ENCODE measurements around the gene NEK8.

Gene NEK8

DNA sequence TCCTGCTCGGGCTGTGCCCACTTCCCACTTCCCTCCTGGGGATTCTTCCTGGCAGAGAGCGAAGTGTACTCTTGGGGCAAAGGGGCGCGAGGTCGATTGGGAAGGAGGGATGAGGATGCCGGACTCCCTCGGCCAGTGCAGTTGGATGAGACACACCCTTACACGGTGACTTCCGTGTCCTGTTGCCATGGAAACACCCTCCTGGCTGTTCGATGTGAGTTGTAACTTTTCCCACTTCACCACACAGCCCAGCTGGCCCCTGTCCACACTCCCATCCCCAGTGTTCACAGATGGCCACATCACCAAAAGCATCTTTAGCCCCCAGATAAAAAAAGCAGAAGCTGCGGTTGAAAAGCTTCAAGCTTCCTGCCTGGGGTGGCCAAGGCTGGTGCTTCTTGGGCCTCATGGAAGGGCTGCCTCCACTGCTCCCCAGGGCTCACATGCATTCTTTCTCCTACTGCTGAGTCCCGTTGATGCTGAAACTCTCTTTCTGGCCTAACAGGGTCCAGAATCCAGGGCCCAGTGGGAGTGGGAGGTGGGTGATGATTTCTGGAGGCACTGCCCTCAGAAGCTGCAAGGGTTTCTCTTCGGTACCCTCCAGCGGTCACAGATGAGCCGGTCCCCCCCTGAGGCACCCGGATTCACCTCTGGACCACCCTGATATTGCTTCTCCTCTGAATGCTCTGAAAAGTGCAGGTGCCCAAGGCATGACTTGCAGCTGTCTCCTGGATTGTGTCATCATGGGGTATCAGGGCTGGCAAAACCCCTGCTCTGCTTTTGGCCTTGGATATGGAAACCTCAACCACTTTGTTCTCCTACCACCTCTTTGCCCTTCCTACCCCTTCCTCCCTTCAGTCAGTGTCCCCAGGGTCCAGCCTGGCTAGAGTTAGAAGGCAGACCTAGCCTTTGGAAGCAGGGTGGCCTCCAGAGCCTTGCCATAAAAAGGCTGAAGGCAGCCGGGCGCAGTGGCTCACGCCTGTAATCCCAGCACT is 13.1 kb downstream of the NEK8 start:
- in situ Hi-C loops (cut with MboI; ENCODE audit: low pct_unique_long_range_greater_than_20kb, low sequenced_read_pairs, unreplicated experiment) = no loop called here
- TF ChIP-seq, protein P1, sequence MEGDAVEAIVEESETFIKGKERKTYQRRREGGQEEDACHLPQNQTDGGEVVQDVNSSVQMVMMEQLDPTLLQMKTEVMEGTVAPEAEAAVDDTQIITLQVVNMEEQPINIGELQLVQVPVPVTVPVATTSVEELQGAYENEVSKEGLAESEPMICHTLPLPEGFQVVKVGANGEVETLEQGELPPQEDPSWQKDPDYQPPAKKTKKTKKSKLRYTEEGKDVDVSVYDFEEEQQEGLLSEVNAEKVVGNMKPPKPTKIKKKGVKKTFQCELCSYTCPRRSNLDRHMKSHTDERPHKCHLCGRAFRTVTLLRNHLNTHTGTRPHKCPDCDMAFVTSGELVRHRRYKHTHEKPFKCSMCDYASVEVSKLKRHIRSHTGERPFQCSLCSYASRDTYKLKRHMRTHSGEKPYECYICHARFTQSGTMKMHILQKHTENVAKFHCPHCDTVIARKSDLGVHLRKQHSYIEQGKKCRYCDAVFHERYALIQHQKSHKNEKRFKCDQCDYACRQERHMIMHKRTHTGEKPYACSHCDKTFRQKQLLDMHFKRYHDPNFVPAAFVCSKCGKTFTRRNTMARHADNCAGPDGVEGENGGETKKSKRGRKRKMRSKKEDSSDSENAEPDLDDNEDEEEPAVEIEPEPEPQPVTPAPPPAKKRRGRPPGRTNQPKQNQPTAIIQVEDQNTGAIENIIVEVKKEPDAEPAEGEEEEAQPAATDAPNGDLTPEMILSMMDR (IDR thresholded peaks at IDR 0.05; ENCODE audit: extremely low read depth, insufficient read depth, missing control alignments) = no peak
- DNase-seq (ENCODE audit: low spot score) = no peak

DNA sequence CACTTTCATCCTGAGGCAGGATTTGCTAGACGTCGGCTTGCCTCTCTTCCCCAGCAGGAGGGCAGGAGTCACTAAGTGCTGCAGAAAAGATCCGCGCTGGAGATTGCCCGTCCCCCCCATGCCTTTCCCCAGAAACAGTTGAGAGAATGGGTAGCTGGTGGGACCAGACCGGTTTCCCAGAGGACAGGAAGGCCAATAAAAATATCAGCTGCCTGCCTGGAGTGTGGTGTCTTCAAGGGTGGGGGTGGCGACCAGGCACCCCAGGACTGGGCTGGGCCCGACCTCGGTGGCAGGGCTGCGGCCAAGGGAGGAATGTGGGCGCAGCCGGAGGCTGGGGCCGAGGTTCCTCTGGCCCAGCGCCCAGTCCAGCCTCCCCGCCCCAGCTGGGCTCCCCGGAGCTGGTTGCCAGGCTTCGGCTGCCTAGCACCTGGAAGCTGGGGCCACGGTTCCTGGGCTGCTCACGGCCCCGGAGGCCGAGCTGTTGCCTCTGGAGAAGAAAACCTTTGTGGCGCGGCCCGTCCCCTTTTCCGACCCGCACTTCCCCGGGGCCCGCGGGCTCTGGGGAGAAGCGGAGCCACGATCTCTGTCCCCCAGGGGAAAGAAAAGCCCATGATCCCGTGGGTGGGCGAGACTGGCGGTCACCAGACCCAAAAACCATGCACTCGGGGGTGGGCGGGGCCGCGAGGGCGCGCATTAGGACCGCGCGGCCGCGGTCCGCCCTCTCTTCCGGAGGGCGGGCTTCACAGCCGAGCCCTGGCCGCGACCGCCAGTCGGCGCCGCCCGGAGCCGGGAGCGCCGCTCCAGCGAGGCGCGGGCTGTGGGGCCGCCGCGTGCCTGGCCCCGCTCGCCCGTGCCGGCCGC is 14.9 kb downstream of the NEK8 start, which contains the start of gene TRAF4:
Gene TRAF4 (plus strand): TSS at position 769 of the 861 bp plus-strand sequence. CDS start 102 bp downstream, outside the sequence.
- DNase-seq (ENCODE audit: low spot score) = peak; percentile 91
- TF ChIP-seq, protein P1 (IDR thresholded peaks at IDR 0.05; ENCODE audit: extremely low read depth, insufficient read depth, missing control alignments) = peak; percentile 34
- in situ Hi-C loops (cut with MboI; ENCODE audit: low pct_unique_long_range_greater_than_20kb, low sequenced_read_pairs, unreplicated experiment) = no loop called here

DNA sequence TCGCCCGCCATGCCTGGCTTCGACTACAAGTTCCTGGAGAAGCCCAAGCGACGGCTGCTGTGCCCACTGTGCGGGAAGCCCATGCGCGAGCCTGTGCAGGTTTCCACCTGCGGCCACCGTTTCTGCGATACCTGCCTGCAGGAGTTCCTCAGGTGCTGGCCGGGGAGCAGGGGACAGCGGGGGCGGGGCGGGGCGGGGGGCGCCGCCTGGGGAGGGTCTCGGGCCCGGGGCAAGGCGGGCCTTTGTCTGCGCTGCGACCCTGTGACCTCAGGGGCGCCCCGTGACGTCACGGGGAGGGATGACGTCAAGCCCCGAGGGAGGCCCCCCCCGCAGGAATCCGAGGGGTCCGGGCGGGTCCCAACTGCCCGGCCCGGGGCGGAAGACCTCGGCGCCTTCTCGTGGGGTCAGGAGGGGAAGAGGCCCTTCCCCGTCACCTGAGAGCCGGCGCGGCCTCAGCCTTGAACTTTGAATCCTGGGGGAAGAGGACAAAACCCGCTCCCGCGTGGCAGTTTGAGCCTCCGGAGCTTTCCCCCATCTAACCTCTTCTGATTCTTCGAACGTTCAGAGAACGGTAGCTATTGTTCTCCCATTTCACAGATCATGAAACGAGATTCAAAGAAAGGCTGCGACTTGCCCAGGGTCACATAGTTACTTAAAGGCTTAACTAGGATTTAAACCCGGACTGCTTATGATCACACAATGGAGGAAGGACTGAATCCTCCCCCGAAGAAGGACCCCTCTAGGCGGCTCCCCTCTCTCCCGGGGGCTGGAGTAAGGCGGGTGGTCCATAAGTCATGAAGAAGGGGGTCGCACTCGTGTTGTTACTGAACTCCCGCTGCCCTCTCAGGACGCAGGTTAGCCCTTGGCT is 15.8 kb downstream of the NEK8 start:
- in situ Hi-C loops (cut with MboI; ENCODE audit: low pct_unique_long_range_greater_than_20kb, low sequenced_read_pairs, unreplicated experiment) = no loop called here

DNA sequence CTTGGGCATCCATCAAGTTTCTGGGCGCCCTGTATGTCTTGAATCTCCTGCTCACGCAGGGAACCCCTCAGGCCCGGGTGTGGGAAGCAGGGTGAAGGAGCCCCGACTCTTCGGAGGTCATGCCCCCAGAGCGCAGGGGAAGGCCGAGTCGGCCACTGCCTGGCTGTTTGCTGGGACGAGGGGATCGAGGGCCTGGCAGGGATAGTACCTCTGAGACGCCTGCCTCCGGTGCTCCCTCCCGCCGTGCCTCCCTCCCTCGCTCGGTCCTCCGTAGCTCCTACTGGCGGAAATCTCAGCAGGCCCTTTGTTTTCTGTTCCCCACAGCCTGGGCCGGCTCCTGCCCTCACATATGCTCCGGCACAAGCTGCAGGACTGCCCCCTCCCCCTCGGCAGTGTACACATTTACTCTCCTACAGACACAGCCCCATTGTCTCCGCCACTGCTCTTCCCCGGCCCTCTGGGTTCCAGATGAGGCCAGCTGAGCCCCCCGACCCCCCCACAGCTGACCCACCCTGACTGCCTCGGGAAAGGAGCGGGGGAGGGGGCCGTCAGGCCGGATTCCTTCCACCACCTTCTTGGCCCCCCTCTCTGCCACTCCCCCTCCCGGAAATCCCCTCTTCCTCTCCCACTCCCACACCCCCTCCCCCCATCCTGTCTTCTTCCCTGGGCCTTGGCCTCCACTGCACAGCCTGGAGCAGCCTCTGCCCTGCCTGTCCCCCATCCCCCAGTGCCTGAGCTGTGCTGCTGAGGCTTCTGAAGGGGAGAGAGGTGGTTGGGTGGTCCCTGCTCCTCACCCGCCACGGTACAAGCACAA is 16.6 kb downstream of the NEK8 start:
- DNase-seq (ENCODE audit: low spot score) = no peak
- TF ChIP-seq, protein P1 (IDR thresholded peaks at IDR 0.05; ENCODE audit: extremely low read depth, insufficient read depth, missing control alignments) = no peak
- in situ Hi-C loops (cut with MboI; ENCODE audit: low pct_unique_long_range_greater_than_20kb, low sequenced_read_pairs, unreplicated experiment) = no loop called here

More for the DNA sequence above, 15.8 kb downstream of the NEK8 start:
- TF ChIP-seq, protein P1 (IDR thresholded peaks at IDR 0.05; ENCODE audit: extremely low read depth, insufficient read depth, missing control alignments) = no peak
- DNase-seq (ENCODE audit: low spot score) = peak; percentile 81

DNA sequence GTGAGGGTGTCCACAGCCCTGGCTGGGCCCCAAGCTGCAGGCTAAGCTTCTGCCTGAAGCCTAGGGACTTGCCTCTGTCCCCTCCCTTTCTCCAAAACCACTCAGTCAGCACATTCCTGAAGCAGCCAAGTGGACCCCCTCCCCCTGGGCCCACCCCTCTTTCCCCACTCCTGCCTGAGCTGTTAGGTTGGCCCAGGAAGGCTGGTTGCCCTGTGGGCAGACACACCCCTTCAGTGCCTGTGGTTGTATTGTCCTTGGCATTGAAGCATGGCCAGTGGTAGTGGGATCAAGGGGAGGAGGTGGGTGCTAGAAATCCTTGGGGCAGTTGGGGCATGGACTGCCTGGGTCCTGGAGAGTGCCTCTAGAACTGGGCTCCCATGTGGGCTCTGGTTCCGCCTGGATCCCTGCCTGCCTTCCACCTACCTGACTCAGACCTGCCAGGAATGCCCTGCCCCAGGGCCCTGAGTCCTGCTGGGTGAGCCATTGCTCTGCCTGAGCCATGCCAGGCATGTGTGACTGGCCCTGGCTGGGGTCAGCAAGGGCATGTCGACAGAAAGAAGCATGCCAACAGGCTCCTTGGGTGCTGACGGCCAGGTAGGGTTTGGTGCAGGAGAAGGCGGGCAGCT is 17.3 kb downstream of the NEK8 start:
- no peak for DNase-seq (ENCODE audit: low spot score)
- TF ChIP-seq, protein P1 (IDR thresholded peaks at IDR 0.05; ENCODE audit: extremely low read depth, insufficient read depth, missing control alignments) = no peak
- in situ Hi-C loops (cut with MboI; ENCODE audit: low pct_unique_long_range_greater_than_20kb, low sequenced_read_pairs, unreplicated experiment) = no loop called here
